Ammon's horn (tissue), 1 donor: ENCODE data around the gene TUBB1.

Source experiments
- DNase-seq: peaks from one replicate; pipeline ENCODE4 v3.0.0-alpha.2; 2016; ENCODE audit warnings: low spot score

The TUBB1 gene

DNA sequence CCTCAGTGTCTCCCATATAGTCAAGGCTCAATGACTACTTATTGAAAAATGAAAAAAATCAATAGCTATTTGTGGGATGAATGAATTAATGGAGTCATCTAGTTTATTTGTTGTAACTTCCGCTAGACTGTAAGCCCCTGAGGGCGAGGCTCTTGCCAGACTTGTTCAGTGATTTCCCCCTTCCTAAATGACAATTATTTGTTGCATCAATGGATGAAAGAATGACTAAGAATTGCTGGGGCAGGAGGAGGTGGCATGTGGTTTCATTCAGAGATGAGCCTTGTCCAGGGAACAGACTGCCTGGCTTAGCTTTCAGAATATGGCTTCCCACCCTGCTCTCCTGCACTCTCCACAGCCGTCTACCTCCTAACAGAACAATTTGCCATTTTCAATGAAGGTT is 24.5 kb downstream of the TUBB1 start:
- DNase-seq = no peak

DNA sequence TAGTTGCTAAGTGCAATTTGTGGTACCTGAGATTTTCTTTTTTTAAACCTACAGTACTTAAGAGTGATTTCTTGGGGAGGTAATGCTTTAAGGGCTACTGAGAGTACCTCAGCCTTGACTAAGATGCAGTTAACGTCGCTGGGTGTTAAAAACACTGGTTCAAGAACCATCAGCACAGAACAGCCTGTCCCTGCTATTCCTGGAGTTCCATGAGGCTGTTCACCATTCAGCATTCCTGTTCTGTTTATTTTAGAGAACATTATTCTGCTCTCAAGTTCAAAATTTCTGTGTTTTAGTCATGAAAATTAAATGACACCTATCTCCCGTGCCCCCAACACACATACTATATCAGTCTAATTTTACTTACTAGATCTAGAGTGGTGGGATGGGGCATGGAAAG is 25.1 kb downstream of the TUBB1 start:
- no peak for DNase-seq

DNA sequence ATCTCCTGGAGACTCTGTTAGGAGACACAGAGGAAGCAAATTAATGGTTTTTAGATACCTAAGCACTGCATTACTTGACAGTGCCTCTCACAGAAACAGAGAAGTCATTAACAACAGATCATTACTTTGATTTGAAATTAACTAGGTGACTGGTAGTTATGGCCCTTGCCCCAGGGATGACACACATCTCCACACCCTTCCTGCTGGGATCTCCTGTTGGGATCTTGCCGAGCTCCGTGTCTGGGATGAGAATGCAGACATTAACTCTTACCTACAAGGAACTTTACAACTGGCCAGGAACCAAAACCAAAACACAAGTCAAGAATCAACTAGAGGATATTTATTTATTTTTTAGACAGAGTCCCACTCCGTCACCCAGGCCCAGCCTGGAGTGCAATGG is 25.6 kb downstream of the TUBB1 start:
- no peak for DNase-seq

DNA sequence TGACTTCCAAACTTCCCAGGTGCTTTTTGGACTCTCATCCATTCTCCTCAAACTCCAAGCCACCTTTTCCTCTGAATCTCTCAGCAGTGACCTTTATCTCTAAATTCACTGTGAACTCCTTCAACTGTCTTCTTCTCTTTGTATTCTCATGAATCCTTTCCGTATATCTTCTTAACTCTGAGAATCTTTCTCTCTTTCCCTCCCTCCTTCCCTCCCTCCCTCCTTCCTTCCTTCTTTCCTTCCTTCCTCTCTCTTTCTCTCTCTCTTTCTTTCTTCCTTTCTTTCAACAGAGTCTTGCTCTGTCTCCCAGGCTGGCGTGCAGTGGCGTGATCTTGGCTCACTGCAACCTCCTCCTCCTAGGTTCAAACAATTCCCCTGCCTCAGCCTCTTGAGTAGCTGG is 27.6 kb downstream of the TUBB1 start:
- DNase-seq = no peak

DNA sequence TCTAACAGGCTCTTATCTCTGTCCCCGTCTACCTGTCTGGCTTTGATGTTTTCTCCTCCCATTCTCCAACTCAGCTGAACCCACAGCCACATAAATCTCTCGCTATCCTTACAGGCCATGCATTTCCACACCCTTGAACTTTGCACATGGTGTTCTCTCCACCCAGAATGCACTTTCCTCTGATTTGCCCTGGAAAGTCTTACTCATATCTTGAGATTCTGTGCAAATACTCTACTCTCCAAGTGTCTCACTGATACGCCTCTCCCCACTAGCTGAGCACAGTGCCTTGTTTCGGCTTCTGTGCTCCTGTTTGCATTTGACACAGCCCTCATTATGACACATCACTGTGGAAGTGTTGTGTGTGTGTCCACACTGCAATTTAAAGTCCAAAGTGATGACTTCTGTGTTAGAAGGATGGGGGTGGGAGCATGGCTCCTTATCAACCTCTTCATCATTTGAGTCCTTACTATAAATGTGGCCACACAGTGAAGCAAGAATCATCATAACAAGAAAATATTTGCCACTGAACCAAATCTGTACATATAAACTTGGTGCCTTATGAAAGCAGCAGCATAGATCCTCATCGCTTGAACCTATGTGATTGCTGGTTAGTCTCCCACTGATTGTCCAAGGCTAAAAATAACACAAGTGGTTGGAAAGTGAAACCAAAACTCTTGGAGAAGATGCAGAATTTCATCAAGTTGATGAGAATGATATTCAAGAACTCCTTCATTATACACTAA is 28.9 kb downstream of the TUBB1 start:
- DNase-seq = no peak

DNA sequence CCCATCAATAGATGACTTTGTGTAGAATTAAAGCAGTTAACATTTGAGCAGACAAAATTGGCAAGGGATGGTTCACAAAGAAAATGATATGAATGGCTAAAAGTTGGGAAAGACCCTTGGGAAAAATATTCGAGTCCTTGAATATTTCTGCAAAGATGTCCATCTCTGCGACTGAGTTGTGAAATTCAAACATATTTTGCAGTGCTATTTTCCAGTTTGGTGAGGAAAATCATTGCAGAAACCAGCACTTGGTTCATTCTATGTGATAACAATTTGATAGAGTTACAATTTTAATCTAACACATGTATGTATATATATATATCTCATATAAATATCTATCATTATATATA is 29.4 kb downstream of the TUBB1 start:
- DNase-seq = no peak

DNA sequence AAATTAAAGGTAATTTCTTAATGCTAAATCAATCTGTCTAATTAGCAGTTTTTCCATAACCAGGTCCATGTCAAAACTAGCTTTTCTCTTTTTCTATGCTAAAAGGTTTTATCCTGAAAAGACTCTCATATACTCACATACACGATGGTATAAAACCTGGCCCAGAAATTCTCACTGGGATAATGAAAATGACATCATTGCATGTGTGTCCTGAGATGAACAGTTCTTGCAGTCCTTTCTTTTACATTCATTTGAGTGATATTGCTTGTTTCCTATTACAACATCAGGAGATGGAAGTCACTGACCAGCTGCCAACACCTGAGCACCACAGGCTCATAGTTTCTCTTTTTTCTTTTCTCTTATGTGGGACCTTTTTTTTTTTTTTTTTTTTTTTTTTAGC is 31.2 kb downstream of the TUBB1 start:
- no peak for DNase-seq

- DNase-seq = no peak
Measured at GRCh38 chr20:59051666-59052185, 32.5 kb downstream of the TUBB1 start.

- no peak for DNase-seq
Measured at GRCh38 chr20:59055302-59055701, 36.1 kb downstream of the TUBB1 start.

- no peak for DNase-seq
Measured at GRCh38 chr20:59062081-59062480, 42.9 kb downstream of the TUBB1 start.

GRCh38 chr20:59063358-59064213 is 44.4 kb downstream of the TUBB1 start:
- no peak for DNase-seq

DNA sequence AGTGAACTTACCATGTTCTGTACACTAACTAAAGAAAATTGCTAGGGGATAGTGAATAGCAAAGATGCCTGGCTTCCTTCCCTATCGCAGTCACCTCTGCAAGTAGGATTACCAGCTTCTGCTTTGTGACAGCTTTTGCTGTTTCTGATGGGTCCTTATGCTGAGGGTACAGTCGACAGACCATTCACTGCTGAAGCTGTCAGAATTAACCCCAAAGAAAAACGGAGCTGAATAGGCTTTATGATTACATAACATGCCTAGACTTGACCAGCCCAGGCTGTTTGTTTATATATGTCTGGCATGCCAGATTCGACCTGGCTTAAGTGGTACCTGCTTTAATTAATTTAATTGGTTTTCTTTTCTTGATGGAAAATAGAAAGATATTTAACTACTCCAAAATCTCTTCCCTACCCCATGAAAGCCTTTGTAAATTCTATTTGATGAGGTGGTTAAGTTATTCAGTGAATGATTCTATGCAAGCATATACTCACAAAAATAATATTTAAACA is 45.0 kb downstream of the TUBB1 start:
- DNase-seq = no peak

- no peak for DNase-seq
Measured at GRCh38 chr20:59068534-59068933, 49.3 kb downstream of the TUBB1 start.

DNA sequence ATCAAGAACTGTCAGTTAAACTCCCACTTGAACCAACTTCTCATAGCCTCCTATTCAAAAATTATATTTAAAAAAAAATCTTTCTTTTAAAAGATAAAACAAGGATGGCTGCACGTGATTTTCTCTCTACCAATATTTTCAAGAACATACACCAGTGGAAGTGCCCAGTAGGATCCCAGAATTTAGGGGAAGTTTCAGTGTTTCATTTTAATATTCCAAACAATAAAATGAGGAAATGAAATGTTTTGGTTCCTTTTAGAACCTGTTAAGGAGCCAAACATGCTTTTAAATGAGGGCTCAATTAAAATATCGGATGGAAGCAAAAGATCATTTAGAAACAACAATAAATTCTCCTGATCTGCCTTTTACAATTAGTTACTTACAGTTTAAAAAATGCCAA is 49.8 kb downstream of the TUBB1 start:
- DNase-seq = no peak

- peak; percentile 38 for DNase-seq
Measured at GRCh38 chr20:59071216-59071615, 52.0 kb downstream of the TUBB1 start.

- DNase-seq = no peak
Measured at GRCh38 chr20:59073582-59073981, 54.4 kb downstream of the TUBB1 start.

- DNase-seq = no peak
Measured at GRCh38 chr20:59074456-59074855, 55.2 kb downstream of the TUBB1 start.

GRCh38 chr20:59075934-59076508 is 56.8 kb downstream of the TUBB1 start:
- DNase-seq = no peak
